Medulla oblongata (tissue), 1 donor: Measurements from ENCODE around the gene ZNF792.
"Not testable (repeated sequence)": the region's sequence is repeated elsewhere in the genome, so short reads cannot be mapped to it uniquely, and the experiment has no call there.

Source experiments
- DNase-seq: peaks from one replicate; pipeline ENCODE4 v3.0.0-alpha.2; 2015; ENCODE audit errors: extremely low spot score

The ZNF792 gene

GRCh38 chr19:34925278-34925855 is 38.7 kb downstream of the ZNF792 start:
- no peak for DNase-seq

- not testable (repeated sequence) for DNase-seq
Measured at GRCh38 chr19:34920090-34920786, 43.8 kb downstream of the ZNF792 start.

DNA sequence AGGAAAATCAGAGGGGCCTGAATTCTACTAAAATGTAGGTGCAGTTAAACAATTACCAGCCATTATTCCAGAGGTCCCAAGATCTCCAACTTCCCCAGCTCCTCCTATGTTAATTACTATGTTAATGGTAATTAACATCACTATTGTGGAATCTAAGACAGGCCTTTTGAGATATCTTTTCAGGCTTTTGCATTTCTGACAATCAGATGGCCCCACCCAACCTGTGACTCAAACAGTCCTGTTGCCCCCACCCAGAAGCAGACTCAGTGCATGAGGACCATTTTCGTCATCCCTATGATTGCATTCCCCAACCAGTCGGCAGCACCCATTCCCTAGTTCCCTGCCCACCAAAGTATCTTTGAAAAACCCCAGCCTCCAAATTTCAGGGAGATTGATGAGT is 45.8 kb downstream of the ZNF792 start:
- DNase-seq = no peak

- DNase-seq = not testable (repeated sequence)
Measured at GRCh38 chr19:34917144-34917543, 46.9 kb downstream of the ZNF792 start.

- no peak for DNase-seq
Measured at GRCh38 chr19:34910770-34911169, 53.3 kb downstream of the ZNF792 start.
